HCT116 (cell line): ENCODE measurements around the gene PSAP.
"Not testable (repeated sequence)": the region's sequence is repeated elsewhere in the genome, so short reads cannot be mapped to it uniquely, and the experiment has no call there.

ENCODE experiments used
- CEBPB ChIP-seq: IDR thresholded peaks from 2 replicates; pipeline ENCODE4 v1.6.1; 2012; ENCODE audit warnings: low read depth
- CTCF ChIP-seq, 3 experiments: fragments of 200-600 bp in 1 of 3; sonication (generic) in 1 of 3; IDR thresholded peaks in 2 of 3; conservative IDR thresholded peaks in 1 of 3; 2 replicates each; pipeline ENCODE4 v1.5.1; 2012 to 2017; ENCODE audit warnings: low read depth in 2 of 3, low read length in 2 of 3, antibody characterized with exemption in 1 of 3, borderline replicate concordance in 1 of 3, control low read depth in 1 of 3, mild to moderate bottlenecking in 1 of 3, mixed read lengths in 1 of 3, mixed run types in 1 of 3, moderate library complexity in 1 of 3; ENCODE audit not compliant: insufficient read depth in 1 of 3
- EGR1 ChIP-seq: IDR thresholded peaks from 2 replicates; pipeline ENCODE4 v1.6.1; 2012; ENCODE audit warnings: low read depth
- EZH2 ChIP-seq: fragments of 200-600 bp; sonication (generic); IDR thresholded peaks from 2 replicates; pipeline ENCODE4 v1.6.1; 2017; ENCODE audit warnings: antibody characterized with exemption, mixed run types
- EZH2phosphoT487 ChIP-seq: fragments of 200-600 bp; IDR thresholded peaks from 2 replicates; pipeline ENCODE4 v1.6.1; 2018; ENCODE audit warnings: antibody characterized with exemption, borderline replicate concordance
- MAX ChIP-seq: IDR thresholded peaks from 2 replicates; pipeline ENCODE4 v1.6.1; 2012
- POLR2A ChIP-seq: IDR thresholded peaks from 2 replicates; pipeline ENCODE4 v1.7.0; 2011; ENCODE audit warnings: borderline replicate concordance; ENCODE audit not compliant: insufficient read depth, insufficient read length; ENCODE audit errors: extremely low read depth
- POLR2AphosphoS5 ChIP-seq: IDR thresholded peaks from 2 replicates; pipeline ENCODE4 v1.6.1; 2011; ENCODE audit warnings: mild to moderate bottlenecking, low read depth, low read length, moderate library complexity
- RAD21 ChIP-seq: IDR thresholded peaks from 2 replicates; pipeline ENCODE4 v1.6.1; 2012; ENCODE audit warnings: low read depth, mild to moderate bottlenecking
- REST ChIP-seq: IDR thresholded peaks from 2 replicates; pipeline ENCODE4 v1.6.1; 2012; ENCODE audit warnings: low read depth
- SIN3A ChIP-seq: IDR thresholded peaks from 2 replicates; pipeline ENCODE4 v1.6.1; 2012; ENCODE audit warnings: low read depth
- SP1 ChIP-seq: IDR thresholded peaks from 2 replicates; pipeline ENCODE4 v1.6.1; 2012; ENCODE audit warnings: low read depth
- ZBTB33 ChIP-seq: IDR thresholded peaks from 2 replicates; pipeline ENCODE4 v1.6.1; 2011; ENCODE audit warnings: mild to moderate bottlenecking, low read length, moderate library complexity; ENCODE audit not compliant: insufficient replicate concordance; ENCODE audit errors: extremely low read depth
- ZNF274 ChIP-seq: fragments of 200-500 bp; sonication (Bioruptor generic); IDR thresholded peaks from 2 replicates; pipeline ENCODE4 v1.6.1; 2014; ENCODE audit warnings: mild to moderate bottlenecking, low read depth, low read length, inconsistent platforms

GRCh38 chr10:71898346-71898745, 47.3 kb upstream of the PSAP start:
- TF ChIP-seq EGR1; POLR2A; CTCF (IDR thresholded peaks at IDR 0.05 in 2 of 3, conservative IDR thresholded peaks at IDR 0.05 in 1 of 3; ENCODE audit: borderline replicate concordance in 1 of 3, insufficient read depth in 1 of 3, low read depth in 2 of 3, low read length in 2 of 3); EZH2phosphoT487; REST; ZNF274; POLR2AphosphoS5; EZH2; SP1; MAX; RAD21; SIN3A; CEBPB; ZBTB33: not testable (repeated sequence)
